Karpas-422 (cell line): ENCODE measurements around the gene MGAT3. TPM values are rescaled to one million over a fixed set of nuclear protein-coding genes. Genes with fewer than 3 reads are reported as not detected.

Source experiments
- DNase-seq: peaks from one replicate; pipeline ENCODE4 v3.0.0-alpha.2; 2015
- H2AFZ ChIP-seq: fragments of 200-600 bp; sonication (generic); 2 replicates; pipeline ENCODE4 v1.6.1; 2014; ENCODE audit warnings: antibody characterized with exemption, low read length, mixed read lengths
- H3K27ac ChIP-seq: fragments of 200-600 bp; sonication (generic); 2 replicates; pipeline ENCODE4 v1.5.1; 2014; ENCODE audit warnings: mild to moderate bottlenecking, low read length, moderate library complexity
- H3K27me3 ChIP-seq: fragments of 200-600 bp; sonication (generic); 2 replicates; pipeline ENCODE4 v1.6.1; 2014; ENCODE audit warnings: low read length, mixed read lengths
- H3K36me3 ChIP-seq: fragments of 200-600 bp; sonication (generic); 2 replicates; pipeline ENCODE4 v1.6.1; 2014; ENCODE audit warnings: low read length, mixed read lengths; ENCODE audit not compliant: insufficient read depth
- H3K4me1 ChIP-seq: fragments of 200-600 bp; sonication (generic); 2 replicates; pipeline ENCODE4 v1.6.1; 2014; ENCODE audit warnings: mild to moderate bottlenecking, low read length, mixed read lengths
- H3K4me2 ChIP-seq: fragments of 200-600 bp; sonication (generic); 2 replicates; pipeline ENCODE4 v1.6.1; 2014; ENCODE audit warnings: low read length, low read depth, mild to moderate bottlenecking; ENCODE audit not compliant: poor library complexity, severe bottlenecking
- H3K4me3 ChIP-seq: fragments of 200-600 bp; sonication (generic); 2 replicates; pipeline ENCODE4 v1.5.1; 2014; ENCODE audit warnings: mild to moderate bottlenecking, antibody characterized with exemption, low read length, mixed read lengths
- H3K79me2 ChIP-seq: fragments of 200-600 bp; sonication (generic); 2 replicates; pipeline ENCODE4 v1.6.1; 2014; ENCODE audit warnings: mild to moderate bottlenecking, low read length, mixed read lengths
- H3K9ac ChIP-seq: fragments of 200-600 bp; sonication (generic); 2 replicates; pipeline ENCODE4 v1.6.0; 2014; ENCODE audit warnings: low read length
- H3K9me2 ChIP-seq: fragments of 200-600 bp; sonication (generic), shearing (Covaris generic); replicated peaks from 2 replicates; pipeline ENCODE4 v1.6.0; 2014; ENCODE audit warnings: mild to moderate bottlenecking, low read length, moderate library complexity; ENCODE audit not compliant: insufficient read depth
- H3K9me3 ChIP-seq: fragments of 300-700, 200-600 bp; sonication (generic); 2 replicates; pipeline ENCODE4 v1.6.1; 2014; ENCODE audit warnings: low read length, mixed read lengths
- H4K20me1 ChIP-seq: fragments of 200-600 bp; sonication (generic); 2 replicates; pipeline ENCODE4 v1.6.1; 2014; ENCODE audit warnings: mild to moderate bottlenecking, antibody characterized with exemption, low read length, low read depth; ENCODE audit not compliant: insufficient read depth
- total RNA-seq: library from RNA; depleted of rRNA; stranded (reverse); fragments of >200 nt; shearing (Covaris generic); gene quantifications from 2 replicates; pipeline ENCODE4 v1.2.3, GENCODE V29; 2014; ENCODE audit warnings: low replicate concordance; rRNA removed

MGAT3 gene
- total RNA-seq, 1 experiment from 2014 or later, result 34.8 TPM

GRCh38 chr22:39534092-39534506 lies 77.3 kb downstream of the MGAT3 start:
- peak overlapping the region; percentile 94; the same call in 1 of the 2 replicates for H2AFZ ChIP-seq
- H4K20me1 ChIP-seq, result peaks cover 12% of the 10 kb centered on the region; the same call in 1 of the 2 replicates
- peak overlapping the region; percentile 46; the same call in 1 of the 2 replicates for H3K9ac ChIP-seq
- peaks cover 48% of the 10 kb centered on the region for H3K4me1 ChIP-seq
- H3K9me3 ChIP-seq, result no peaks in the 10 kb centered on the region
- peak overlapping the region; percentile 46 for H3K4me2 ChIP-seq
- H3K36me3 ChIP-seq, result peaks cover 8% of the 10 kb centered on the region; the same call in 1 of the 2 replicates
- no peaks in the 10 kb centered on the region for H3K27me3 ChIP-seq
- DNase-seq, result no peak
- H3K79me2 ChIP-seq, result peaks cover 22% of the 10 kb centered on the region
- no peaks in the 10 kb centered on the region for H3K9me2 ChIP-seq
- no peak overlapping the region for H3K4me3 ChIP-seq
- no peak overlapping the region for H3K27ac ChIP-seq

- Histone ChIP-seq H3K4me2 (peak overlapping the region; percentile 46), H2AFZ (peak overlapping the region; percentile 94), H3K9me2 (no peaks in the 10 kb centered on the region), H3K9ac (peak overlapping the region; percentile 46), H3K27ac (no peak overlapping the region), H3K9me3 (no peaks in the 10 kb centered on the region), H3K27me3 (no peaks in the 10 kb centered on the region), H3K79me2 (peaks cover 22% of the 10 kb centered on the region), H3K4me3 (no peak overlapping the region), H3K4me1 (peaks cover 43% of the 10 kb centered on the region), H4K20me1 (peaks cover 12% of the 10 kb centered on the region; the same call in 1 of the 2 replicates), H3K36me3 (peaks cover 6% of the 10 kb centered on the region; the same call in 1 of the 2 replicates)
- DNase-seq, result peak; percentile 93
Observed at GRCh38 chr22:39534591-39535356, 78.0 kb downstream of the MGAT3 start.

GRCh38 chr22:39535357-39535725 lies 78.5 kb downstream of the MGAT3 start:
- no peak overlapping the region for H3K9ac ChIP-seq
- peaks cover under 1% of the 10 kb centered on the region; the same call in 1 of the 2 replicates for H3K36me3 ChIP-seq
- H3K4me1 ChIP-seq, result peaks cover 37% of the 10 kb centered on the region
- DNase-seq, result no peak
- H3K79me2 ChIP-seq, result peaks cover 18% of the 10 kb centered on the region
- H3K9me2 ChIP-seq, result no peaks in the 10 kb centered on the region
- H3K4me2 ChIP-seq, result peak overlapping the region; percentile 46
- no peaks in the 10 kb centered on the region for H3K9me3 ChIP-seq
- H3K4me3 ChIP-seq, result no peak overlapping the region
- H3K27ac ChIP-seq, result no peak overlapping the region
- H3K27me3 ChIP-seq, result no peaks in the 10 kb centered on the region
- no peak overlapping the region for H2AFZ ChIP-seq
- H4K20me1 ChIP-seq, result peaks cover 12% of the 10 kb centered on the region; the same call in 1 of the 2 replicates

- Histone ChIP-seq H3K79me2 (peaks cover 15% of the 10 kb centered on the region), H2AFZ (no peak overlapping the region), H3K4me2 (no peak overlapping the region), H3K36me3 (no peaks in the 10 kb centered on the region; the same call in 1 of the 2 replicates), H4K20me1 (peaks cover 11% of the 10 kb centered on the region; the same call in 1 of the 2 replicates), H3K4me1 (peaks cover 31% of the 10 kb centered on the region), H3K4me3 (no peak overlapping the region), H3K9me3 (no peaks in the 10 kb centered on the region), H3K27me3 (no peaks in the 10 kb centered on the region), H3K9ac (no peak overlapping the region), H3K9me2 (no peaks in the 10 kb centered on the region), H3K27ac (no peak overlapping the region)
- DNase-seq, result no peak
Observed at GRCh38 chr22:39535831-39536449, 79.1 kb downstream of the MGAT3 start.

- Histone ChIP-seq H3K79me2 (peaks cover 8% of the 10 kb centered on the region), H2AFZ (no peak overlapping the region), H3K4me1 (peaks cover 23% of the 10 kb centered on the region), H3K27ac (no peak overlapping the region), H3K4me2 (no peak overlapping the region), H3K9me2 (no peaks in the 10 kb centered on the region), H3K9ac (no peak overlapping the region), H3K27me3 (no peaks in the 10 kb centered on the region), H3K9me3 (no peaks in the 10 kb centered on the region), H4K20me1 (peaks cover 4% of the 10 kb centered on the region; the same call in 1 of the 2 replicates), H3K36me3 (no peaks in the 10 kb centered on the region), H3K4me3 (no peak overlapping the region)
- DNase-seq, result no peak
Observed at GRCh38 chr22:39536711-39537110, 79.9 kb downstream of the MGAT3 start.

- Histone ChIP-seq H3K9me2 (no peaks in the 10 kb centered on the region), H2AFZ (no peak overlapping the region), H3K79me2 (no peaks in the 10 kb centered on the region), H3K27ac (no peak overlapping the region), H3K9ac (no peak overlapping the region), H3K4me1 (peaks cover 20% of the 10 kb centered on the region), H3K9me3 (no peaks in the 10 kb centered on the region), H3K4me2 (no peak overlapping the region), H4K20me1 (no peaks in the 10 kb centered on the region), H3K27me3 (no peaks in the 10 kb centered on the region), H3K36me3 (no peaks in the 10 kb centered on the region), H3K4me3 (no peak overlapping the region)
- peak; percentile 65 for DNase-seq
Observed at GRCh38 chr22:39537975-39538374, 81.2 kb downstream of the MGAT3 start.

Other genes starting within 250 kb of the MGAT3 start
- 0.43 and 2.9 TPM in 2 replicates for gene PDGFB, start 212.0 kb upstream of the MGAT3 start, total RNA-seq
- 1,770 and 3,552 TPM in 2 replicates for gene RPL3, start 137.4 kb upstream of the MGAT3 start, total RNA-seq
- gene SYNGR1, start 107.0 kb upstream of the MGAT3 start, total RNA-seq, result 37.2 and 47.7 TPM in 2 replicates
- gene TAB1, start 57.2 kb upstream of the MGAT3 start, total RNA-seq, result 11.0 and 15.9 TPM in 2 replicates
- 23.2 and 25.0 TPM in 2 replicates for gene MIEF1, start 45.3 kb downstream of the MGAT3 start, total RNA-seq
- 543 and 666 TPM in 2 replicates for gene ATF4, start 63.5 kb downstream of the MGAT3 start, total RNA-seq
- 91.1 and 198 TPM in 2 replicates for gene RPS19BP1, start 75.7 kb downstream of the MGAT3 start, total RNA-seq
- not detected in 2 replicates for gene CACNA1I, start 113.7 kb downstream of the MGAT3 start, total RNA-seq